ENCODE data around the gene UBL5. TPM values are rescaled to one million over a fixed set of nuclear protein-coding genes. Genes with fewer than 3 reads are reported as not detected.

The UBL5 gene
- total RNA-seq, 2 donors from 2014 or later = 677 to 684 TPM

DNA sequence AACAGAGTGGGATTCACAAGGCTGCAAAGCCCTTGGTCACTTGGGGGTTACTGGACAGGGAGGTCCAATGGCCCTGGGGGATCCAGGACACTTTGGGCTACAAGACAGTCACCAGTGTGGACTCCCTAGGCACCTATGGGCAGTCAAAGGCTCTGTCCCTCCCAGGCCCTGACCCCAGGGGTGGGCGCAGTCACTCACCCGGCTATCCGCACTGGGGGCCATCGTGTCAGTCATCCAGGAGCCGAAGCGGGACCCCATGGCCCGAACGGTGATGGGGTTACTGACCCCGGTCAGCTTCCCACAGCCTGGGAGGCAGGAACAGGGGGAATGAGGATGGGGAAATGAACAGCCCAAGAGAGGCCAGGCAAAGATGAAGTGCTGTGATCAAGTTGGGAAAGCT is 28.9 kb downstream of the UBL5 start:
- H3K36me3 ChIP-seq = no peaks in the 10 kb centered on the region
- no peak for DNase-seq (ENCODE audit: low spot score)
- no peaks in the 10 kb centered on the region for H3K4me1 ChIP-seq
- no peaks in the 10 kb centered on the region for H3K27me3 ChIP-seq
- H3K9me3 ChIP-seq = no peaks in the 10 kb centered on the region
- no peak overlapping the region for H3K27ac ChIP-seq
- TF ChIP-seq, protein P1, sequence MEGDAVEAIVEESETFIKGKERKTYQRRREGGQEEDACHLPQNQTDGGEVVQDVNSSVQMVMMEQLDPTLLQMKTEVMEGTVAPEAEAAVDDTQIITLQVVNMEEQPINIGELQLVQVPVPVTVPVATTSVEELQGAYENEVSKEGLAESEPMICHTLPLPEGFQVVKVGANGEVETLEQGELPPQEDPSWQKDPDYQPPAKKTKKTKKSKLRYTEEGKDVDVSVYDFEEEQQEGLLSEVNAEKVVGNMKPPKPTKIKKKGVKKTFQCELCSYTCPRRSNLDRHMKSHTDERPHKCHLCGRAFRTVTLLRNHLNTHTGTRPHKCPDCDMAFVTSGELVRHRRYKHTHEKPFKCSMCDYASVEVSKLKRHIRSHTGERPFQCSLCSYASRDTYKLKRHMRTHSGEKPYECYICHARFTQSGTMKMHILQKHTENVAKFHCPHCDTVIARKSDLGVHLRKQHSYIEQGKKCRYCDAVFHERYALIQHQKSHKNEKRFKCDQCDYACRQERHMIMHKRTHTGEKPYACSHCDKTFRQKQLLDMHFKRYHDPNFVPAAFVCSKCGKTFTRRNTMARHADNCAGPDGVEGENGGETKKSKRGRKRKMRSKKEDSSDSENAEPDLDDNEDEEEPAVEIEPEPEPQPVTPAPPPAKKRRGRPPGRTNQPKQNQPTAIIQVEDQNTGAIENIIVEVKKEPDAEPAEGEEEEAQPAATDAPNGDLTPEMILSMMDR (IDR thresholded peaks at IDR 0.05) = no peak
- H3K4me3 ChIP-seq = no peak overlapping the region

- Histone ChIP-seq H3K27me3 (no peaks in the 10 kb centered on the region), H3K4me3 (no peak overlapping the region), H3K4me1 (no peaks in the 10 kb centered on the region), H3K9me3 (no peaks in the 10 kb centered on the region), H3K36me3 (no peaks in the 10 kb centered on the region), H3K27ac (no peak overlapping the region)
- TF ChIP-seq, protein P1 (IDR thresholded peaks at IDR 0.05) = no peak
- DNase-seq (ENCODE audit: low spot score) = no peak
Measured at GRCh38 chr19:9857076-9857721, 29.5 kb downstream of the UBL5 start.

GRCh38 chr19:9857920-9858746 is 30.4 kb downstream of the UBL5 start:
- Histone ChIP-seq H3K4me3 (no peak overlapping the region), H3K27ac (no peak overlapping the region), H3K27me3 (no peaks in the 10 kb centered on the region), H3K36me3 (no peaks in the 10 kb centered on the region), H3K9me3 (no peaks in the 10 kb centered on the region), H3K4me1 (no peaks in the 10 kb centered on the region)
- TF ChIP-seq, protein P1 (IDR thresholded peaks at IDR 0.05) = no peak
- no peak for DNase-seq (ENCODE audit: low spot score)

GRCh38 chr19:9858766-9859165 is 31.0 kb downstream of the UBL5 start:
- H3K36me3 ChIP-seq = no peaks in the 10 kb centered on the region
- no peak overlapping the region for H3K27ac ChIP-seq
- TF ChIP-seq, protein P1 (IDR thresholded peaks at IDR 0.05) = no peak
- H3K4me1 ChIP-seq = no peaks in the 10 kb centered on the region
- no peak for DNase-seq (ENCODE audit: low spot score)
- H3K4me3 ChIP-seq = no peak overlapping the region
- no peaks in the 10 kb centered on the region for H3K9me3 ChIP-seq
- no peaks in the 10 kb centered on the region for H3K27me3 ChIP-seq

DNA sequence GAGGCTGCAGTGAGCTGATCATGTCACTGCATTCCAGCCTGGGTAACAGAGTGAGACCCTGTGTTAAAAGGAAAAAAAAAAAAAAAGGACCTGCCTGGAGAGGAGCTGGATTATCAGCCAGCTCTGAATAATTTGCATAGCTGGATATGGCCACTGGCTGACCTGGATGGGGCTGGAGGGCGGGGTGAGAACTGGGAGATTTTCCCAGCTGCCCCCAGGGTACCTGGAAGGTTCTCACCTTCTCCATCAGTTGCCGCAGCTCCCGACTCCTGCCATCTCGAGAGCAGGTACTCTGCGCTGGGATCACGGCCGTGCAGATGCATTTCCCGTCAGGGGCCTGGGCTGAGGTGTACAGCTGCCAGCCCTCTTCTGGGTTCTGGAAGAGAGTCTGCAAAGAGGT is 32.7 kb downstream of the UBL5 start:
- H3K36me3 ChIP-seq = no peaks in the 10 kb centered on the region
- no peak for DNase-seq (ENCODE audit: low spot score)
- no peak overlapping the region for H3K27ac ChIP-seq
- H3K9me3 ChIP-seq = no peaks in the 10 kb centered on the region
- no peaks in the 10 kb centered on the region for H3K27me3 ChIP-seq
- no peak overlapping the region for H3K4me3 ChIP-seq
- no peaks in the 10 kb centered on the region for H3K4me1 ChIP-seq
- TF ChIP-seq, protein P1 (IDR thresholded peaks at IDR 0.05) = no peak

Measured in right atrium auricular region (tissue), 2 donors.